Nephron progenitor cell (in vitro differentiated cells): ENCODE measurements around the gene SEMA4A.
"Not testable (repeated sequence)": the region's sequence is repeated elsewhere in the genome, so short reads cannot be mapped to it uniquely, and the experiment has no call there.

Experiments
- DNase-seq: peaks from one replicate; pipeline ENCODE4 v3.0.0; 2021
- H3K27ac Mint-ChIP-seq: 2 replicates; pipeline ENCODE4 v1.8.0; 2021; ENCODE audit warnings: mild to moderate bottlenecking, moderate library complexity, mixed read lengths
- H3K27me3 Mint-ChIP-seq: 2 replicates; pipeline ENCODE4 v1.8.0; 2021; ENCODE audit warnings: mild to moderate bottlenecking, low read depth, mixed read lengths; ENCODE audit not compliant: poor library complexity
- H3K36me3 Mint-ChIP-seq: 2 replicates; pipeline ENCODE4 v1.8.0; 2021; ENCODE audit warnings: low read depth, mixed read lengths
- H3K4me1 Mint-ChIP-seq: 2 replicates; pipeline ENCODE4 v1.8.0; 2021; ENCODE audit warnings: mixed read lengths
- H3K4me3 Mint-ChIP-seq: 2 replicates; pipeline ENCODE4 v1.8.0; 2021; ENCODE audit warnings: mild to moderate bottlenecking, moderate library complexity, mixed read lengths
- H3K9me3 Mint-ChIP-seq: 2 replicates; pipeline ENCODE4 v1.8.0; 2021; ENCODE audit warnings: mild to moderate bottlenecking, moderate library complexity, mixed read lengths
- TF ChIP-seq, protein P1 (sequence below): fragments of 200-600 bp; sonication (generic); IDR thresholded peaks from 2 replicates; pipeline ENCODE4 v1.5.0; 2021; ENCODE audit warnings: antibody characterized with exemption

The SEMA4A gene

DNA sequence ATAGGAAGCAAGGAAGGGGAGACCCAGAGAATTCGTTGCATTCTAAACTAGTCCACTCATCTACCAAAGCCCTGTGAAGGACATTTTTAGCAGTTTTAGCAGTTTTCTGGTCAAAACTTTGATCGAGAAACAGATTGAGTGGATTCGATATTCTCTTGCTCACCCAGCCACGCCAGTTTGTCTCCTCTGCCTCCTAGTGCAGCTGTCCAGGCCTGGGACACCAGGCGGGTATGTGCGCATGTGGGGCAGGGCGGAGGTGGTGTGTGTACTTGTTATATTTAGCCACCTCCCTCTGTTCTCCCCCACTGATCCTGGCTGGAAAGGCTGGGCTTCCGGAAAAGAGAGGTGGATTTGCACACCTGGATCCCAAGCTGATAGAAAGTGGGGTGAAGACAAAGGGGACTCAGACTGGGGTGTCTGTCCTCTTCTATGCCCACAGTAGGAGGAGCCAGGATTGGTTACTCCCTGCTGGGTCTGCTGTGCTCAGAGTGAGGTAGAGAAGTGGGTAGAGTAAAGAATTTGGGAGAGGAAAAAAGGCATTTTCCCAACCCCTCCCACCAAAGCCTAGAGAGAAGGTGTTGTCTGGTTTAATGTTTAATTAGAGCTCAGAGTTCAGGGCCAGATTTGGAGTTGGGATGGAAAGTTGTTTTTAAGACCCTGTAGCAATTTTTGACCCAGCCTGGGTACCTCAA, 35.1 kb upstream of the SEMA4A start:
- DNase-seq: no peak
- Mint-ChIP-seq H3K27ac (peak overlapping the region; percentile 59), H3K9me3 (no peaks in the 10 kb centered on the region), H3K4me1 (peaks cover 65% of the 10 kb centered on the region), H3K4me3 (no peak overlapping the region), H3K27me3 (peaks cover 28% of the 10 kb centered on the region), H3K36me3 (peaks cover 17% of the 10 kb centered on the region)
- TF ChIP-seq, protein P1, sequence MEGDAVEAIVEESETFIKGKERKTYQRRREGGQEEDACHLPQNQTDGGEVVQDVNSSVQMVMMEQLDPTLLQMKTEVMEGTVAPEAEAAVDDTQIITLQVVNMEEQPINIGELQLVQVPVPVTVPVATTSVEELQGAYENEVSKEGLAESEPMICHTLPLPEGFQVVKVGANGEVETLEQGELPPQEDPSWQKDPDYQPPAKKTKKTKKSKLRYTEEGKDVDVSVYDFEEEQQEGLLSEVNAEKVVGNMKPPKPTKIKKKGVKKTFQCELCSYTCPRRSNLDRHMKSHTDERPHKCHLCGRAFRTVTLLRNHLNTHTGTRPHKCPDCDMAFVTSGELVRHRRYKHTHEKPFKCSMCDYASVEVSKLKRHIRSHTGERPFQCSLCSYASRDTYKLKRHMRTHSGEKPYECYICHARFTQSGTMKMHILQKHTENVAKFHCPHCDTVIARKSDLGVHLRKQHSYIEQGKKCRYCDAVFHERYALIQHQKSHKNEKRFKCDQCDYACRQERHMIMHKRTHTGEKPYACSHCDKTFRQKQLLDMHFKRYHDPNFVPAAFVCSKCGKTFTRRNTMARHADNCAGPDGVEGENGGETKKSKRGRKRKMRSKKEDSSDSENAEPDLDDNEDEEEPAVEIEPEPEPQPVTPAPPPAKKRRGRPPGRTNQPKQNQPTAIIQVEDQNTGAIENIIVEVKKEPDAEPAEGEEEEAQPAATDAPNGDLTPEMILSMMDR: no peak

DNA sequence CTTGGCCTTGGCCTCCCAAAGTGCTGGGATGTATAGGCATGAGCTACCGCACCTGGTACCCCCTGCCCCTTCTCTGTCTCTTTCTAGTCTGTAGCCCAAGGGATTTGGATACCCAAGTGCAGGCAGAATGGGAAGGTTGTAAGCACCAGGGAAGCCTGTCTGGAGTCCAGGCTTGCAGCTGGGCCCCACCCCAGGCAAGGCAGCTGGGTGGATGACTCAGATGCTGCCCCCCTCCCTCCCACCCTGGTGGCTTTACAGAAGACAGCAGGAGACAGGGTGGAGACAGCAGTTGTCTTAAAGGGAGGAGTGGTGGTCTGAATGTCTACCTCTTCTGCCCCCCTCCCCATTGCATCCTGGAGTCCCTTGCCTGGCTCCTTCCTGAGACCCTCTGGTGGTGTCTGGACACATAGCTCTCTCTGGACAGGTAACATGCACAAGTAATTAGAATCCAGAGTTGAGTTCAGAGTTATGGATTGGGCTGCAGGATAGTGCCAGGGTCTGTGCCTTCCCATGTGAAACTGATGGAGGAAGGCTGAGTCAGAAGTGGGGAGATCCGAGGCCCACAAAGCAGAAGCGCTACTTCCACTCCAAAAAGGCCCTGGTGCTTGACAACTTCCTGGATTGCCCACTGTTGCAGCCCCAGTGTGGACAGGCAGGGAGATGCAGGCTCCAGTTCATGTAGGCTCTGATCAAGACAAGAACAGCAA, 33.7 kb upstream of the SEMA4A start:
- H3K9me3 Mint-ChIP-seq: no peaks in the 10 kb centered on the region
- peaks cover 17% of the 10 kb centered on the region for H3K36me3 Mint-ChIP-seq
- H3K4me1 Mint-ChIP-seq: peaks cover 65% of the 10 kb centered on the region
- H3K27me3 Mint-ChIP-seq: peaks cover 15% of the 10 kb centered on the region
- no peak overlapping the region for H3K4me3 Mint-ChIP-seq
- DNase-seq: no peak
- TF ChIP-seq, protein P1: no peak
- peak overlapping the region; percentile 44 for H3K27ac Mint-ChIP-seq

DNA sequence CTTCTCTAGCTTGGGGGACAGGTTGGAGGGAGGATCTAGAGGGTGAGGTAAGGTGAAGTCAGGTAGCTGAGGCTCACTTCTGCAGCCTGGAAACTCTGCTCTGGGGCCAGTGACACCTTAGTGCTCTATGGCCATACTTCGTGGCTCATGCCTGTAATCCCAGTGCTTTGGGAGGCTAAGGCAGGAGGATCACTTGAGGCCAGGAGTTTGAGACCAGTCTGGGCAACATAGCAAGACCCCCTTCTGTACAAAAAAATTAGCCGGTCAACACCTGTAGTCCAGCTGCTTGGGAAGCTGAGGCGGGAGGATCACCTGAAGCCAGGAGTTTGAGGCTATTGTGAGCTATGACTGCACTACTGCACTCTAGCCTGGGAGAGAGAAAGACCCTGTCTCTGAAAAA, 33.1 kb upstream of the SEMA4A start:
- Mint-ChIP-seq H3K27me3 (peaks cover 8% of the 10 kb centered on the region), H3K4me1 (peaks cover 65% of the 10 kb centered on the region), H3K36me3 (peaks cover 13% of the 10 kb centered on the region), H3K9me3 (no peaks in the 10 kb centered on the region), H3K4me3 (no peak overlapping the region), H3K27ac (peak overlapping the region; percentile 44)
- TF ChIP-seq, protein P1: no peak
- no peak for DNase-seq

DNA sequence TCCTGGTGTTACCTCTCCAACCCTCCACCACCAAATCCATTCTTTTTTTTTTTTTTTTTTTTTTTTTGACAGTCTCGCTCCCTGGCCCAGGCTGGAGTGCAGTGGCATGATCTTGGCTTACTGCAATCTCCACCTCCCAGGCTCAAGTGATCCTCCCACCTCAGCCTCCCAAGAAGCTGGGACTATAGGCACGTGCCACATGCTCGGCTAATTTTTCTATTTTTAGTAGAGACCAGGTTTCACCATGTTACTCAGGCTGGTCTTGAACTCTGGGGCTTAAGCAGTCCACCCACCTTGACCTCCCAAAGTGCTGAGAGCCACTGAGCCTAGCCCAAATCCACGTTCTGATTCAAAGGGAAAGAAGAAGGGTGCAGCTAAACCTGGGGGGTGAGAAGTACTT, 32.4 kb upstream of the SEMA4A start:
- H3K27me3 Mint-ChIP-seq, H3K4me3 Mint-ChIP-seq, DNase-seq, H3K9me3 Mint-ChIP-seq, H3K27ac Mint-ChIP-seq: not testable (repeated sequence)
- Mint-ChIP-seq H3K36me3 (peaks cover 12% of the 10 kb centered on the region), H3K4me1 (peaks cover 60% of the 10 kb centered on the region)

DNA sequence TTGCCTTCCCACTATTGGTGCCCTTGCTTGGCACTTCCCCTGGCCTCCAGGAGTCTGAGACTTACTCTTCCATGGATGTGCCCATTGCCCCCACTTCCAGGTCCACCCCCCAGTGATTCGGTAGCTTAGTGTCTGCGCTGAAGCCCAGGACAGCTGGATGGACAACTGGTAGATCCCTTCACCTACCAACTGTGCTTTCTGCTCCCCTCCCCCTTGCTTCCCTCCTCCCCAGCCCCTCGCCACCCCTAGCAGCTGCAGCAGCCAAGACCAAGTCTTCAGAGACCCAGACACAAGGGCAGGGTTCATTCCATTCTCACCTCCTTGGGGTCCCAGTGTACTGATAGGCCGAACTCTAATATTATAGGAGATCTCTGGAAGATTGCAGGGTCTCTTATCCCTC, 31.9 kb upstream of the SEMA4A start:
- no peak for DNase-seq
- H3K27ac Mint-ChIP-seq: peak overlapping the region; percentile 39
- H3K36me3 Mint-ChIP-seq: peaks cover 12% of the 10 kb centered on the region
- peaks cover 1% of the 10 kb centered on the region for H3K27me3 Mint-ChIP-seq
- peaks cover 60% of the 10 kb centered on the region for H3K4me1 Mint-ChIP-seq
- H3K9me3 Mint-ChIP-seq: no peaks in the 10 kb centered on the region
- TF ChIP-seq, protein P1: no peak
- no peak overlapping the region for H3K4me3 Mint-ChIP-seq

DNA sequence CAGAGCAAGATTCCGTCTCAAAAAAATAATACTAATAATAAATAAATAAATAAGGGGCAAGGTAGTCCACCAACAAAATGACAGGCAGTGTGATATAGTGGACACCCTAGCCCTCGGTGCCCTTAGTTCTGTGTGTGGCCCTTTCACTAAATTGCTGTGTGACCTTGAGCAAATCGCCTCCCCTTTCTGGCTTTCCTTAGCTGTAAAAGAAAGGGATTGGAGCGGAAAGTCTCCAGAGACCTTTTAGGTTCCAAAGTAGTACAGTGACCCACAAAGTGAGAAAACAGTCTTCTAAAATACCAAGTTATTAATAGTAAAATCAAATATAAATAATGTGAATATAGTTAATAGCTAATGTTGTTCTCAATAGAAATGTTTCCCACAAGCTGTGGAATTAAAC, 31.3 kb upstream of the SEMA4A start:
- no peaks in the 10 kb centered on the region for H3K9me3 Mint-ChIP-seq
- TF ChIP-seq, protein P1: no peak
- H3K27me3 Mint-ChIP-seq: no peaks in the 10 kb centered on the region
- H3K4me3 Mint-ChIP-seq: no peak overlapping the region
- peak overlapping the region; percentile 79 for H3K27ac Mint-ChIP-seq
- H3K4me1 Mint-ChIP-seq: peaks cover 63% of the 10 kb centered on the region
- H3K36me3 Mint-ChIP-seq: peaks cover 12% of the 10 kb centered on the region
- DNase-seq: no peak
